Gastrocnemius medialis (tissue), 4 donors: ENCODE measurements around the gene SLC18B1.
"Not testable (repeated sequence)": the region's sequence is repeated elsewhere in the genome, so short reads cannot be mapped to it uniquely, and the experiment has no call there.

Source experiments
- POLR2A ChIP-seq, 2 donors: fragments of 450-650 bp; IDR thresholded peaks; one replicate each; pipeline ENCODE4 v1.6.1; 2017; ENCODE audit warnings: antibody characterized with exemption in 2 of 2, mild to moderate bottlenecking in 2 of 2, moderate library complexity in 2 of 2
- TF ChIP-seq, protein P1 (sequence below), 5 experiments: fragments of 450-650 bp in 3 of 5; fragments of 200-600 bp in 2 of 5; sonication (generic) in 2 of 5; IDR thresholded peaks in 4 of 5; conservative IDR thresholded peaks in 1 of 5; 1 replicate in 4 of 5; 2 replicates in 1 of 5; pipeline ENCODE4 v1.5.1; 2016 to 2019; ENCODE audit warnings: antibody characterized with exemption in 5 of 5, mild to moderate bottlenecking in 3 of 5, moderate library complexity in 3 of 5

DNA sequence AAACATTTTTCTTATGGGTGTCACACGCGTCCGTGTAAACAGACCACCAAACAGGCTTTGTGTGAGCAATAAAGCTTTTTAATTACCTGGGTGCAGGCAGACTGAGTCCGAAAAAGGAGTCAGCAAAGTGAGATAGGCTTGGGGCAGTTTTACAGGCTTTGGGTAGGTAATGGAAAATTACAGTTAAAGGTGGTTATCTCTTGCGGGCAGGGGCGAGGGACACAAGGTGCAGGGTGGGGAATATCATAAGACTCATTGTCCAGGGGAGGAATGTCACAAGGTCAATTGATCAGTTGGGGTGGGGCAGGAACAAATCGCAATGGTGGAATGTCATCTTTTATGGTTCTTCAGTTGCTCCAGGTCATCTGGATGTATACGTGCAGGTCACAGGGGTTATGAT is 20.6 kb downstream of the SLC18B1 start:
- TF ChIP-seq, protein P1, sequence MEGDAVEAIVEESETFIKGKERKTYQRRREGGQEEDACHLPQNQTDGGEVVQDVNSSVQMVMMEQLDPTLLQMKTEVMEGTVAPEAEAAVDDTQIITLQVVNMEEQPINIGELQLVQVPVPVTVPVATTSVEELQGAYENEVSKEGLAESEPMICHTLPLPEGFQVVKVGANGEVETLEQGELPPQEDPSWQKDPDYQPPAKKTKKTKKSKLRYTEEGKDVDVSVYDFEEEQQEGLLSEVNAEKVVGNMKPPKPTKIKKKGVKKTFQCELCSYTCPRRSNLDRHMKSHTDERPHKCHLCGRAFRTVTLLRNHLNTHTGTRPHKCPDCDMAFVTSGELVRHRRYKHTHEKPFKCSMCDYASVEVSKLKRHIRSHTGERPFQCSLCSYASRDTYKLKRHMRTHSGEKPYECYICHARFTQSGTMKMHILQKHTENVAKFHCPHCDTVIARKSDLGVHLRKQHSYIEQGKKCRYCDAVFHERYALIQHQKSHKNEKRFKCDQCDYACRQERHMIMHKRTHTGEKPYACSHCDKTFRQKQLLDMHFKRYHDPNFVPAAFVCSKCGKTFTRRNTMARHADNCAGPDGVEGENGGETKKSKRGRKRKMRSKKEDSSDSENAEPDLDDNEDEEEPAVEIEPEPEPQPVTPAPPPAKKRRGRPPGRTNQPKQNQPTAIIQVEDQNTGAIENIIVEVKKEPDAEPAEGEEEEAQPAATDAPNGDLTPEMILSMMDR (IDR thresholded peaks at IDR 0.05 in 4 of 5, conservative IDR thresholded peaks at IDR 0.05 in 1 of 5) = not testable (repeated sequence)
- TF ChIP-seq POLR2A (IDR thresholded peaks at IDR 0.05) = not testable (repeated sequence)
